ENCODE results near the gene ANKRD2. TPM values are rescaled to one million over a fixed set of nuclear protein-coding genes. Genes with fewer than 3 reads are reported as not detected.
"Not testable (repeated sequence)": the region's sequence is repeated elsewhere in the genome, so short reads cannot be mapped to it uniquely, and the experiment has no call there.

Gene ANKRD2, protein sequence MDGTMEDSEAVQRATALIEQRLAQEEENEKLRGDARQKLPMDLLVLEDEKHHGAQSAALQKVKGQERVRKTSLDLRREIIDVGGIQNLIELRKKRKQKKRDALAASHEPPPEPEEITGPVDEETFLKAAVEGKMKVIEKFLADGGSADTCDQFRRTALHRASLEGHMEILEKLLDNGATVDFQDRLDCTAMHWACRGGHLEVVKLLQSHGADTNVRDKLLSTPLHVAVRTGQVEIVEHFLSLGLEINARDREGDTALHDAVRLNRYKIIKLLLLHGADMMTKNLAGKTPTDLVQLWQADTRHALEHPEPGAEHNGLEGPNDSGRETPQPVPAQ
- not detected for total RNA-seq
- 1 to 10 TPM in 1 of 3 donors, under 1 TPM in 2; 0.25 to 9.9 (median 0.68) TPM for polyA plus RNA-seq
- long read RNA-seq, donor 1: 0 reads
- long read RNA-seq, donor 2: 0 reads
- long read RNA-seq, donor 3: 0 reads
- long read RNA-seq, donor 4: 0 reads
- long read RNA-seq, donor 5: 0 reads
- long read RNA-seq, donor 6: 0 reads
- long read RNA-seq, donor 7: 0 reads
- long read RNA-seq, donor 8: 0 reads
- long read RNA-seq, donor 9: 0 reads
- long read RNA-seq, donor 10: 0 reads

DNA sequence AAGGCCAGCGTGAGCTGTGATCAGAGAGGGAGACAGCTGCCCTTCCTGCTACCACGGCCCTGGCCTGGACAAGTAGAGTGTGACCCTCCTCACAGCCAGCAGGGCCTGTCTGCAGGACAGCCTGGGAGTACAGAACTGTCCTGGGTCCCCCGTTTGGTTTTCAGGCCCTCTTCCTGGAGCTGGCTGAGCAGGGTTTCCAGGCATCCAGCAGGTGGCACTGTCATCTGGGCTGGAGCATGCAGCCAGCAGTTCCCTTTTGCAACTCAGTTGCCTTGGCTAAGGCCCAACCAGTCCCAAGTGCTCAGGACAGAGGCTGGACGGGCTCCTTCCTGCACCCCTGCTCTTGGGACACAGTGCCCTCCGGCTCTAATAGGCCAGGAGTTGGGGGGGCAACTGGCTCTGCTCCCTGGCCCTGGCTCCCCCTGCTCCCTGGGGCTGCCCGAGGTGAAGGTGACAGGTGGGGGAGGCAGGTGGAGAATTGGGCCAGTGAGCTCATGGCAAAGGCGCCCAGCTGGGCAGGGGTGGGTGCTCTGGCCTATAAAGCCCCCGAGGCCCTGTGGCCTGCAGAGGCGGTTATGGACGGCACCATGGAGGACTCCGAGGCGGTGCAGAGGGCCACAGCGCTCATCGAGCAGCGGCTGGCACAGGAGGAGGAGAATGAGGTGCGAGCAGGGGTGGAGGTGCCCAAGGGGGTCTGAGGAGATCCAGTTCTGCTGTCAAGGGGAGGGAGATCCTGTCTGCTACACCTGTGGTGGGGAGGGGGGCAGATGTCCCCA lies at the start of gene ANKRD2:
Gene ANKRD2 (plus strand): TSS at position 566 of the 776 bp plus-strand sequence. CDS start 10 bp downstream, at position 576.
- Histone ChIP-seq H3K27ac (peak within 1 kb of the TSS; percentile 50 to 72 (median 69)), H3K36me3 (peaks cover 8 to 40% (median 34%) of the 10 kb centered on the region in 4 donors), H3K27me3 (no peaks in the 10 kb centered on the region), H3K4me1 (peaks cover 15 to 31% (median 20%) of the 10 kb centered on the region in 4 donors), H3K4me3 (no peak within 1 kb of the TSS), H3K9me3 (no peaks in the 10 kb centered on the region)
- 66 to 83% (median 74%) methylated on average over 14 to 16 of the region's 16 CpGs for WGBS, 5 donors
- intact Hi-C loops (cut with DNase I; ENCODE audit: low total_unique reads): no loop called here
- TF ChIP-seq, protein P1, sequence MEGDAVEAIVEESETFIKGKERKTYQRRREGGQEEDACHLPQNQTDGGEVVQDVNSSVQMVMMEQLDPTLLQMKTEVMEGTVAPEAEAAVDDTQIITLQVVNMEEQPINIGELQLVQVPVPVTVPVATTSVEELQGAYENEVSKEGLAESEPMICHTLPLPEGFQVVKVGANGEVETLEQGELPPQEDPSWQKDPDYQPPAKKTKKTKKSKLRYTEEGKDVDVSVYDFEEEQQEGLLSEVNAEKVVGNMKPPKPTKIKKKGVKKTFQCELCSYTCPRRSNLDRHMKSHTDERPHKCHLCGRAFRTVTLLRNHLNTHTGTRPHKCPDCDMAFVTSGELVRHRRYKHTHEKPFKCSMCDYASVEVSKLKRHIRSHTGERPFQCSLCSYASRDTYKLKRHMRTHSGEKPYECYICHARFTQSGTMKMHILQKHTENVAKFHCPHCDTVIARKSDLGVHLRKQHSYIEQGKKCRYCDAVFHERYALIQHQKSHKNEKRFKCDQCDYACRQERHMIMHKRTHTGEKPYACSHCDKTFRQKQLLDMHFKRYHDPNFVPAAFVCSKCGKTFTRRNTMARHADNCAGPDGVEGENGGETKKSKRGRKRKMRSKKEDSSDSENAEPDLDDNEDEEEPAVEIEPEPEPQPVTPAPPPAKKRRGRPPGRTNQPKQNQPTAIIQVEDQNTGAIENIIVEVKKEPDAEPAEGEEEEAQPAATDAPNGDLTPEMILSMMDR (IDR thresholded peaks at IDR 0.05): peak in 5 of 7 experiments; percentile 65 to 81 (median 72)
- no peak for TF ChIP-seq EP300 (IDR thresholded peaks at IDR 0.05)
- peak in 1 of 3 donors; percentile 72 for TF ChIP-seq POLR2AphosphoS5 (IDR thresholded peaks at IDR 0.05)
- no peak for TF ChIP-seq POLR2A (IDR thresholded peaks at IDR 0.05)
- peak; percentile 74 to 91 for DNase-seq

DNA sequence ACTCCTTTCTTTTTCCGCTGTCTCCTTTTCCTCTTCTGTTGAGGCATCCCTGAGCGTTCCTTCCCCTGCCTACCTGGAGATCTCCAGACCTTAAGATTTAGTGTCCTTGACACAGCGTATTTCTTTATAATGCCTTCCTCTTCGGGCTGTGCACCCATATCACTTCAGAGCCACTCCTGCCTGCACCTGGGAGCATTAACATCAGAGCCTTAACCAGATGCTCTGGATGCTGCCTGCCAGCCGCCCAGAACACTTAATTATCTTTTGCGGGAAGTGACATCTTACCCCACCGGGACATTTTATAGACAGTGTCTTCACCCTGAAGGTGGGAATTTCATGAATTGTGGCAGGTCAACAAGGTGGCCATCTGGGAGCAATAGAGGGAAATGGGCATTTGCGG lies 49.6 kb upstream of the ANKRD2 start:
- Histone ChIP-seq H3K36me3 (no peaks in the 10 kb centered on the region), H3K4me3 (no peak overlapping the region), H3K9me3 (no peaks in the 10 kb centered on the region), H3K27me3 (no peaks in the 10 kb centered on the region), H3K27ac (no peak overlapping the region), H3K4me1 (peaks cover 6 to 15% (median 9%) of the 10 kb centered on the region in 4 donors)
- intact Hi-C loops (cut with DNase I; ENCODE audit: low total_unique reads): no loop called here
- DNase-seq: no peak
- no peak for TF ChIP-seq POLR2AphosphoS5 (IDR thresholded peaks at IDR 0.05)
- no peak for TF ChIP-seq EP300 (IDR thresholded peaks at IDR 0.05)
- TF ChIP-seq, protein P1 (IDR thresholded peaks at IDR 0.05): no peak
- no peak for TF ChIP-seq POLR2A (IDR thresholded peaks at IDR 0.05)
- 92 to 95% (median 94%) methylated on average over 8 of the region's 8 CpGs for WGBS, 5 donors

DNA sequence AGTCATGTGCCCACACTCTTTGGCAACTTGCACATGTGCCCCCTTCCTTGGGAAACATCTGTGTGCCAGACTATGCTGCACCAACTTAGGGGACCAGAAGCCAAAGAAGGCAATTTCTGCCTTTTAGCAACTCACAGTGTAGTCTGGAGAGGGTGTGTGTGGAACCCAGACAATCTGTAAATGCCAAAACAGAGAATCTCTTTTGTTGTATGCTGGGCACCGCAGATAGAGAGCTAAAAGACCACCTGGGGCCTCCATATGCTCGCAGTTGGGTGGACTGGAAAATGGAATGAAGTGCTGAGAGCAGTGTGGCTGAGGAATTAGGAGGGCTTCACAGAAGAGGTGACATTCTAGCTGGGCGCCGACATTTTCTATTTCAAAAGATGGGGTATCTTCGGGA lies 47.5 kb upstream of the ANKRD2 start:
- no peak overlapping the region for H3K4me3 ChIP-seq
- no peak overlapping the region for H3K27ac ChIP-seq
- H3K4me1 ChIP-seq: peaks cover 0 to 6% (median 2%) of the 10 kb centered on the region in 4 donors
- TF ChIP-seq POLR2AphosphoS5 (IDR thresholded peaks at IDR 0.05) (no peak), EP300 (IDR thresholded peaks at IDR 0.05) (no peak), POLR2A (IDR thresholded peaks at IDR 0.05) (no peak)
- TF ChIP-seq, protein P1 (IDR thresholded peaks at IDR 0.05): no peak
- no peaks in the 10 kb centered on the region for H3K9me3 ChIP-seq
- no peak for DNase-seq
- H3K36me3 ChIP-seq: no peaks in the 10 kb centered on the region
- 91 to 95% (median 94%) methylated on average over 5 of the region's 5 CpGs for WGBS, 5 donors
- H3K27me3 ChIP-seq: no peaks in the 10 kb centered on the region
- intact Hi-C loops (cut with DNase I; ENCODE audit: low total_unique reads): no loop called here

DNA sequence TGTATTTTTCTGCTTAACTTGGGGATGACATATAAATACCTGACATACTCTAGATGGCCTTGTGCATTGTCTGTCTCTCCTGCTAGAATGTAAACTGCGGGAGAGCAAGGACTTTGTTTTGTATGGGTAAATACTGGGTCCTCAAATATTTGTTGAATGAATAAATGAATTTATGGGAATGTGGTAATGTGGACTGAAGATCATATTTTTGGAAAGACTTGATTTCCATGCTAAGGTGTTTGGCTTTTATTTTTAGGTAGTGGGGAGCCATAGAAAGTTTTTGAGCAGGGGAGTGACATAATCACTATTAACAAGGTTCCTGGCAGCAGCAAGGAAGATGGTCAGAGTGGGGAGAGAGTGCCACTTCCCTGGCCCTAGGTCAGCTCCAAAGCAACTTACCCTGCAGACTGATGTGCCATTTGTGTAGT lies 46.9 kb upstream of the ANKRD2 start:
- Histone ChIP-seq H3K4me1 (peaks cover 0 to 5% (median 1%) of the 10 kb centered on the region in 4 donors), H3K36me3 (no peaks in the 10 kb centered on the region), H3K27ac (no peak overlapping the region), H3K27me3 (no peaks in the 10 kb centered on the region), H3K4me3 (no peak overlapping the region), H3K9me3 (no peaks in the 10 kb centered on the region)
- intact Hi-C loops (cut with DNase I; ENCODE audit: low total_unique reads): no loop called here
- DNase-seq: no peak
- TF ChIP-seq POLR2AphosphoS5 (IDR thresholded peaks at IDR 0.05) (no peak), POLR2A (IDR thresholded peaks at IDR 0.05) (no peak), EP300 (IDR thresholded peaks at IDR 0.05) (no peak)
- TF ChIP-seq, protein P1 (IDR thresholded peaks at IDR 0.05): no peak
- 65 to 88% (median 75%) methylated on average over 1 of the region's 1 CpG for WGBS, 5 donors

DNA sequence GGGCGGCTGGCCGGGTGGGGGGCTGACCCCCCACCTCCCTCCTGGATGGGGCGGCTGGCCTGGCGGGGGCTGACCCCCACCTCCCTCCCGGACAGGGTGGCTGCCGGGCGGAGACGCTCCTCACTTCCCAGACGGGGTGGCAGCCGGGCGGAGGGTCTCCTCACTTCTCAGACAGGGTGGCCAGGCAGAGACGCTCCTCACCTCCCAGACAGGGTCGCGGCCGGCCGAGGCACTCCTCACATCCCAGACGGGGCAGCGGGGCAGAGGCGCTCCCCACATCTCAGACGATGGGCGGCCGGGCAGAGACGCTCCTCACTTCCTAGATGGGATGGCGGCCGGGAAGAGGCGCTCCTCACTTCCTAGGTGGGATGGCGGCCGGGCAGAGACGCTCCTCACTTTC lies 43.7 kb upstream of the ANKRD2 start:
- H3K36me3 ChIP-seq; H3K27me3 ChIP-seq; H3K4me3 ChIP-seq; H3K9me3 ChIP-seq; H3K27ac ChIP-seq; DNase-seq; H3K4me1 ChIP-seq; intact Hi-C loops (cut with DNase I; ENCODE audit: low total_unique reads): not testable (repeated sequence)
- WGBS, 5 donors: 94 to 100% (median 98%) methylated on average over 11 to 25 of the region's 29 CpGs; no CpG with 5 or more reads in 1 of the 5 donors
